Rectal smooth muscle tissue (tissue), 1 donor: ENCODE data around the gene WHAMM.

Source experiments
- H3K27ac ChIP-seq: one replicate; pipeline ENCODE4 v1.7.0; 2013; ENCODE audit warnings: low read depth, low read length, inconsistent platforms
- H3K27me3 ChIP-seq: one replicate; pipeline ENCODE4 v1.7.0; 2013; ENCODE audit warnings: low read length; ENCODE audit not compliant: control insufficient read depth, insufficient read depth
- H3K36me3 ChIP-seq: one replicate; pipeline ENCODE4 v1.7.0; 2013; ENCODE audit warnings: low read length; ENCODE audit not compliant: control insufficient read depth, insufficient read depth
- H3K4me1 ChIP-seq: one replicate; pipeline ENCODE4 v1.7.0; 2013; ENCODE audit warnings: low read length; ENCODE audit not compliant: control insufficient read depth, insufficient read depth
- H3K4me3 ChIP-seq: one replicate; pipeline ENCODE4 v1.7.0; 2013; ENCODE audit warnings: low read length
- H3K9ac ChIP-seq: one replicate; pipeline ENCODE4 v1.7.0; 2013; ENCODE audit warnings: low read length

WHAMM gene

DNA sequence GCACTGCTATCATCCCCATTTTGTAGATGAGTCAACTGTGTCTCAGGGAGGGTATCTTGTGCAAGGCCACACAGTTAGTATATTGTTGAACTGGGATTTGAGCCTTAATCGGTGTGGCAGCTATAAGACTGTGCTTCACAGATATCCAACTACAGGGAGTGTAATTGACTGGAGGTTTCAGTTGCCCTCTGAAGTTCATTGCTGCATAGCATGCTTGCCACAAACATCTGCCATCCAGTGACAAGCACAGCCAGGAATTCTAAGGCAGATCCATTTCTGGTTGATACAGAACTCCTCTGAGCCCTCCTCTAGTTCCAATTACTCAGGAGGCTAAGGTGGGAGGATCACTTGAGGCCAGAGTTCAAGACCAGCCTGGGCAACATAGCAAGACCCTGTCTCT is 19.9 kb upstream of the WHAMM start:
- H3K9ac ChIP-seq: no peak overlapping the region
- H3K36me3 ChIP-seq: no peaks in the 10 kb centered on the region
- H3K27me3 ChIP-seq: no peaks in the 10 kb centered on the region
- no peak overlapping the region for H3K4me3 ChIP-seq
- no peak overlapping the region for H3K27ac ChIP-seq
- H3K4me1 ChIP-seq: no peaks in the 10 kb centered on the region

DNA sequence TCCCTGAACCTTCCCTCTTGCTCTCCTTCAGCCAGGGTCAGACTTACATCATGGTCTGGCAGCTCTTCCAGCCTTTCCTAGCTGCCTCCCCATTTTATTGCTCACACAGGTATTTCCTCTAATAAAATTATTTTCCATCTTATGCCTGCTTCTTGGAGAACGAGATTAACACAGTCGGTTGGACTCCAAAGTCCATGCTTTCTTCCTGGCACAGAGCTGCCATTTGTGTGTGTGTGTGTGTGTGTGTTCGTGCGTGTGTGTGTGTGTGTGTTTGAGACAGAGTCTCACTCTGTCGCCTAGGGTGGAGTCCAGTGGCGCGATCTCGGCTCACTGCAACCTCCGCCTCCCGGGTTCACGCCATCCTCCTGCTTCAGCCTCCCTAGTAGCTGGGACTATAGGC is 19.1 kb upstream of the WHAMM start:
- no peak overlapping the region for H3K27ac ChIP-seq

DNA sequence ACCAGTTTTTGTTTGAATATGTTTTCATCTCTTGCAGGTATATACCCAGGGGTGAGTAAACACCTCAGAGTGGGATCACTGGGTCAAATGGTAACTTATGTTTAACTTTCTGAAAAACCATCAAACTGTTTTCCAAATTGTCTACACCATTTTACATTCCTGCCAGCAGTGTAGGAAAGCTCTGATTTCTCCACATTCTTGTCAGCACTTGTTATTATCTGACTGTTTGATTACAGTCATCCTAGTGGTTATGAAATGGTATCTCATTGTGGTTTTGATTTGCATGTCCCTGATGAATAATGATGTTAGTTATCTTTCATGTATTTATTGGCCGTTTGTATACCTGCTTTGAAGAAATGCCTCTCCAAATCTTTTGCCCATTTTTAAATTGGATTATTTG is 17.4 kb upstream of the WHAMM start:
- Histone ChIP-seq H3K4me3 (no peak overlapping the region), H3K27ac (no peak overlapping the region), H3K9ac (no peak overlapping the region), H3K4me1 (no peaks in the 10 kb centered on the region), H3K36me3 (no peaks in the 10 kb centered on the region), H3K27me3 (no peaks in the 10 kb centered on the region)

More for the DNA sequence above, 19.1 kb upstream of the WHAMM start:
- H3K27me3 ChIP-seq: no peaks in the 10 kb centered on the region
- no peaks in the 10 kb centered on the region for H3K4me1 ChIP-seq
- H3K9ac ChIP-seq: no peak overlapping the region
- no peaks in the 10 kb centered on the region for H3K36me3 ChIP-seq
- H3K4me3 ChIP-seq: no peak overlapping the region

DNA sequence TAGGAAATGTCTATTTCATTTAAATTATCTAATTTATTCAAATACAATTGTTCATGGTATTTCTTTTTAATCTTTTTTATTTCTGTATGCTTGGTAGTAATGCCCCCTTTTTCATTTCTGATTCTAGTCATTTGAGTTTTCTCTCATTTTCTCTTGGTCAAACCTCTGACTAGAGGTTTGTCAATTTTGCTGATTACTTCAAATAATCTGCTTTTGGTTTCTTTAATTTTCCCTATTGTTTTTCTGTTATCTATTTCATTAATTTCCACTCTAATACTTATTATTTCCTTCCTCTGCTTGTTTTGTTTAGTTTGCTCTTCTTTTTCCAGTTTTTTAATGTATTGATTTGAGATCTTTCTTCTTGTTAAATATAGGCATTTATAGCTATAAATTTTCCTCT is 15.7 kb upstream of the WHAMM start:
- H3K36me3 ChIP-seq: no peaks in the 10 kb centered on the region
- H3K4me3 ChIP-seq: no peak overlapping the region
- H3K27me3 ChIP-seq: no peaks in the 10 kb centered on the region
- H3K27ac ChIP-seq: no peak overlapping the region
- no peaks in the 10 kb centered on the region for H3K4me1 ChIP-seq
- no peak overlapping the region for H3K9ac ChIP-seq

DNA sequence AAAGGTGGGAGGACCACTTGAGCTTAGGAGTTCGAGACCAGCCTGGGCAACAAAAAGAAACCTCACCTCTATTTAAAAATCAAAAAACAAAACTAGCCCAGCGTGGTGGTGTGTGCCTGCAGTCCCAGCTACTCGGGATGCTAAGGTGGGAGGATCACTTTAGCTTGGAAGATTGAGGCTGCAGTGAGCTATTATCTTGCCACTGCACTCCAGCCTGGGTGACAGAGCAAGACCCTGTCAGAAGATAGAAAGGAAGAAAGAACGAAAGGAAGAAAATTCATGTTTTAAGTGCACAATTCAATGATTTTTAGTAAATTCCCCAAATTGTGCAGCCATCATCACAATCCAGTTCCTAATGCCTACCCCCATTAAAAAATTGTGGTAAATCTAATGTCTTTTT is 11.3 kb upstream of the WHAMM start:
- Histone ChIP-seq H3K9ac (no peak overlapping the region), H3K4me1 (no peaks in the 10 kb centered on the region), H3K27me3 (no peaks in the 10 kb centered on the region), H3K36me3 (no peaks in the 10 kb centered on the region), H3K4me3 (no peak overlapping the region), H3K27ac (no peak overlapping the region)

DNA sequence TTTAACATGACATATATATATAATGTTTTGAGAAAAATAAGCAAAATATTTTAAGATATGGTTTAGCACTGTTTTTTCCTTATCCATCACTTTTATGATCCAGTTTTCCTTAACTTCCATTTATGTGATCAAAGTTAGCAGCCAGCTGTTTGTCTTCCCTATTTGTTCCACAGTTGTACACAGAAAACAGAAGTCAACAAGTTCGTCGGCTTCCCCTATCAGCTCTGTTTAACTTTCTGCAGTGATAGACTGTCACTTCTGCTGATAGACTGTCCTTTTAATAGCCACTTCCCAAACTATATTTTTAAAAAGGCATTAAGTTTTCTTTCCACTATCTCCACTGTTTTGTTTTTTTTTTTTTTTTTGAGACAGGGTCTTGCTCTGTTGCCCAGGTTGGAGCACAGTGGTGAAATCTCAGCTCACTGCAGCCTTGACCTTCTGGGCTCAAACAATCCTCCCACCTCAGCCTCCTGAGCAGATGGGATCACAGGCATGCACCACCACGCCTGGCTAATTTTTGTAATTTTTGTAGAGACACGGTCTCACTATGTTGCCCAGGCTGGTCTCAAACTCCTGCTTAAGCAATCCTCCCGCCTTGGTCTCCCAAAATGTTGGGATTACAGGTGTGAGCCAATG is 10.8 kb upstream of the WHAMM start:
- Histone ChIP-seq H3K9ac (no peak overlapping the region), H3K27me3 (no peaks in the 10 kb centered on the region), H3K27ac (no peak overlapping the region), H3K36me3 (no peaks in the 10 kb centered on the region), H3K4me3 (no peak overlapping the region), H3K4me1 (no peaks in the 10 kb centered on the region)

DNA sequence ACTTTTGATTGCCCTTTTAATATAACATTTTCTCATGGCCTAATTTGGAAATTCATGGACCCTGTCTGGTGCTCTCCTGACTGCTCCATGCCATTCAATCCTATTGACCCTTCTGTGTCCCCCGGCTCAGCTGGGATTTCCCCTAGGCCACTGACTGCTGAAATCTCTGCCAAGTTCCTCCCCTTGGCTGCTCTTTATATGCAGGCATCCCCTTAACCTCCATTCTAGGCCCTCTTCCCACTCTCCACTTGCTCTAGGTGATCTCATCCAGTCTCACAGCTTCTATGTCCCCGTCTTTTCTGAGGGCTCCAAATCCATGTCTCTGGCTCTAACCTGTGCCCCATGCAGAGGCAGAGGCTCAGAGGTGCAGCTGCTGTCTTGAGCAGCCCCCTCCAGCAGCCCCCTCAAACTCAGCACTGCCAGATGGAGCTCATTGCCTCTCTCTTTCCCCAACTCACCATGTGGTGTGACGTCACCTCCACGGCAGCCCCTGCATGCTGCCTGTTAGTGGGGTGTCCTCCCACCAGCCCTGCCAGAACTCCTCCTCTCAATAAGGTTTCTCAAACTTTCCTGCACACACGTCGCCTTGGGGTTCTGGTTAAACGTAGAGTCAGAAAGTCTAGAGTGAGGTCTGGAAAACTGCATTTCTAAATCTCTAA is 10.1 kb upstream of the WHAMM start:
- Histone ChIP-seq H3K27ac (no peak overlapping the region), H3K9ac (no peak overlapping the region), H3K4me1 (no peaks in the 10 kb centered on the region), H3K4me3 (no peak overlapping the region), H3K27me3 (no peaks in the 10 kb centered on the region), H3K36me3 (no peaks in the 10 kb centered on the region)

DNA sequence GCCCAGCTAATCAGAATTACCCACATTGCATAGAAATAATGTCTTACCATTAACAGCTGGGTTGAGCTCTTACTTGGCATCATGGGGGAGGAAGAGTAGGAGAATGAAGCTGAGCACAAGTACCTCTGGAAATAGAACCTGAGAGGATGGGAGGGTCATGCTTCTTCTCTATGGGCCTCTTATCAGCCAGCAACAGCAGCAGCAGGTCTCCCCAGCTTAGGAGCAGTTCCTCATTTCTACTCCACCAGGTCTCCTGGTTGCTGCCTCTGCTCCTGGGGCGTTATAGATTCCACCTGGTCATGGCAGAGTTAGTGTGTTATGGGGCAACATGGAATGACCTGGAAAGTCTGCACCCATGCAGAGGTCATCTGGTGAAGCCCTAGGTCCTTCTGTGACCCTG is 6.9 kb upstream of the WHAMM start:
- H3K27ac ChIP-seq: no peak overlapping the region

DNA sequence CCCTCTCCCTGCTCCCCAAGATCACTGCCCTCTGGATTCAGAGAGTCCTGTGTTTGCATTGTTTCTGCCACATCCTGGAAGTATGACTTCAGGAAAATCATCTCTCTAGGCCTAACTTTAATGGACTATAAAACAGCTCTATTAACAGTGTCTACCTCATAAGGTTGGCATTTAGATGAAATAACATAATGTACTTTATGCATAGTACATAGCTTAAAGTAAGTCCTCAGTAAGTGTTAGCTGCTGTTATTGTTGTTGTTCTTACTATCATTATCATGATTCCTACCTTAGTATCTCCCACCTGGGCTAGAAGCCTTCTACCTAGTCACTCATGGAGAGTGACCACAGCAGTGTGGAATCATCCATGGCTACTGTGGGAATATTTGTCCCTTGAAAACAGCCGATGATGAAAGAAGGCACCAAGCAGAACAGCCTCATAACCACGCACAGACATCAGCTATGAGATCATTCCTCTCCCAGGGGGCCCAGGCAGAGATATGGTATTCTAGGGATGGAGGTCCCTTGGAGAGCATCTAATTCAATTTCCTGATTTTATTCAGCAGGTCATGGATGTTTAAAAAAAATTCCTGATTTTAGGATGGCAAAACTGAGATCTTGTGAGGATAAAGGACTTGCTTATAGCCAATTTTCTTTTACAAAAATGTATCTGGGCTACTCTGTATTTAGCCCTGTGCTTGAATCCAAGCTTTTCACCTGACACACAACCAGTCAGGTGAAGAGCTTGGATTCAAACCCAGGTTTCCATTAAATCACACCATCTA is 5.4 kb upstream of the WHAMM start:
- no peak overlapping the region for H3K4me3 ChIP-seq
- H3K9ac ChIP-seq: no peak overlapping the region
- no peak overlapping the region for H3K27ac ChIP-seq
- peaks cover 1% of the 10 kb centered on the region for H3K4me1 ChIP-seq
- H3K36me3 ChIP-seq: no peaks in the 10 kb centered on the region
- H3K27me3 ChIP-seq: no peaks in the 10 kb centered on the region

More for the DNA sequence above, 6.9 kb upstream of the WHAMM start:
- H3K9ac ChIP-seq: no peak overlapping the region
- no peaks in the 10 kb centered on the region for H3K27me3 ChIP-seq
- H3K36me3 ChIP-seq: no peaks in the 10 kb centered on the region
- no peaks in the 10 kb centered on the region for H3K4me1 ChIP-seq
- no peak overlapping the region for H3K4me3 ChIP-seq

DNA sequence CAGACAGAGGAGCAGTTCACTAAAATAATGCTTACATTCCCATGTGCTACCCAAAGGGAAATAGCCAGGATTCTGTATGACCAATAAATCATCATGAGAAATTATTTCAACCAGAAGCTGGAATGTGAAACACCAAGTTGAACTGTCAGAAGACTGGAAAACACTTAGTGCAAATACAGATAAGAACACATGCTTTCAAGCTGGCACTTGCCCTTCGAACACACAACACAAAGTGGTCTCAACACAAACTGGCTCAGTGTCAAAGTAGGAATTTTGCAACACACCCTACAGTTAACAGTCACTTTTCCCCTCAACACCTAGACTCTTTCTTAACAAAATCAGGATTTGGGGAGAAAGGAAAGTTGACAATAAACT is 4.9 kb upstream of the WHAMM start:
- Histone ChIP-seq H3K27ac (no peak overlapping the region), H3K36me3 (no peaks in the 10 kb centered on the region), H3K4me1 (peaks cover 4% of the 10 kb centered on the region), H3K4me3 (no peak overlapping the region), H3K9ac (no peak overlapping the region), H3K27me3 (no peaks in the 10 kb centered on the region)

DNA sequence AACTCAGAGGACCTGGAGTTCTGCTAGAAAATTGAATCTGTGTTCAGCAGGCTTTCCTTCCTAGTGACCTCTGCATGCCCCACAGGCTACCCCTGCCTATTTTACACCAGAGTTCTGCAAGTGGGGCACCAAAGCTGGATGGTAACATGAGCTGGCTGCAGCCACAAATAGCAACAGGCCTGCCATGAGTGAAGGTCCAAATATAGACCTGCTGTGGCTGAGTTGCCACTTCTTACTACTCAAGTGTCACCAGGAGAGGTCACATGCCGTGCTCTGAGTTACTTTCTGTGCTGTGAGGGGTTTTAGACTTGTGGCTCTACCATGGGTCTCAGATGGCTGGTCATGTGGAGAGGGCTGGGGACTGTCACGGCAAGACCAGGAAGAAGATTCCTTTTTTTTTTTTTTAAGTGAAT is 3.4 kb upstream of the WHAMM start, which contains the start of gene FSD2:
TSS of gene FSD2 (minus strand) at position 76 of the 413 bp plus-strand sequence. CDS start 18,679 bp downstream, outside the sequence.
- Histone ChIP-seq H3K4me1 (peaks cover 7% of the 10 kb centered on the region), H3K27ac (no peak within 1 kb of the TSS), H3K4me3 (no peak within 1 kb of the TSS)

DNA sequence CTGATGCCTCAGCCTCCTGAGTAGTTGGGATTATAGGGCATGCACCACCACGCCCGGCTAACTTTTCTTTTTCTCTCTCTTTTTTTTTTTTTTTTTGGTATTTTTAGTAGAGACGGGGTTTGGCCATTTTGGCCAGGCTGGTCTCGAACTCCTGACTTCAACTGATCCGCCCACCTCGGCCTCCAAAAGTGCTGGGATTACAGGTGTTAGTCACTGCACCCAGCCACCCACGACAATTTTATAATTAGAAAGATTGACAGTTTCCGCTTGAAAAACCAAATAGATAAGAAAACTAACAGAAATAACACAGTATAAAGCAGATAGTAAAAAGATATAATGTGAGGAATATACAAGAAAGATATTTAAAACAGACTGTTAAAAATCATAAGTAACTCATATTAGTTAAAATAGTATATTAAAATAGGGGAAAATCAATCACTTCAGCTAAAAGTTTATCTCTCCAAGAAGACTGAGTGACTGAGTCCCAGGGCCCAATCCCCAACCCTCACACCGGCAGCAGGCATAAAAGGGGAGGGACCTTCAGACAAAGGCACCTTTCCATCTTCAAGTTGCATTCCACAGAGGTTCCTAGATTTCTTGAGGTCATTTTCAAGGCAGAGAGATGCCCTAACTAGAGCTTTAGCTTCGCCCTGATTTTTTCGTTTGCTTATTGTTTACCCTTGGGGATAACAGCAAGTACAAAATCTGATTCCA is 1.4 kb upstream of the WHAMM start:
- Histone ChIP-seq H3K4me1 (peaks cover 17% of the 10 kb centered on the region), H3K27me3 (no peaks in the 10 kb centered on the region), H3K27ac (no peak overlapping the region), H3K9ac (no peak overlapping the region), H3K4me3 (no peak overlapping the region), H3K36me3 (no peaks in the 10 kb centered on the region)

More for the DNA sequence above, 3.4 kb upstream of the WHAMM start, which contains the start of gene FSD2:
- H3K36me3 ChIP-seq: no peaks in the 10 kb centered on the region
- no peak within 1 kb of the TSS for H3K9ac ChIP-seq
- no peaks in the 10 kb centered on the region for H3K27me3 ChIP-seq
